Amniotic stem cell (primary cell): Measurements from ENCODE around the gene PRAMEF6.
"Not testable (repeated sequence)": the region's sequence is repeated elsewhere in the genome, so short reads cannot be mapped to it uniquely, and the experiment has no call there.

Experiments
- DNase-seq: peaks from one replicate; lab custom pipeline; 2025; lab: John Stamatoyannopoulos, UW

PRAMEF6 gene

DNA sequence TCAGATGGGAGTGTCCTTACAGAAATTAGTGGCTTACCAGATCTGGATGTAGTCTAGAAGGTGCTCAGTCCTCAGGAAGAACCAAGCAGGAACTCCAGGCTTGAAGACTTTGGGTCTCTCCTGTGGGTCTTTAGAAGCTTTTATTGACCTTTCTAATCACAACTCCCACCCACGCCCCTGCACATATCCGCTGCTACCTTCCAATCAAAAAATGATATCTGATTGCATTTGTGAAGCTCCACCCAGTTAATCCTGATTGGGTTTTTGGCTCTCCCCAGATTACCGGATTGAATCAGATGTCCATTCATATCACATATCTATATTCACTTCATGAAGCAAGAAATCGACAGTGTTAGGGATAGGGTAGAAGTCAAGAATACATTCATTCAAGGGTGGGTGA lies at the start of gene PRAMEF6:
Gene PRAMEF6, minus strand, starts transcription at position 101 of the 400 bp plus-strand sequence. CDS start 5,062 bp downstream, outside the sequence.
- not testable (repeated sequence) for DNase-seq

DNA sequence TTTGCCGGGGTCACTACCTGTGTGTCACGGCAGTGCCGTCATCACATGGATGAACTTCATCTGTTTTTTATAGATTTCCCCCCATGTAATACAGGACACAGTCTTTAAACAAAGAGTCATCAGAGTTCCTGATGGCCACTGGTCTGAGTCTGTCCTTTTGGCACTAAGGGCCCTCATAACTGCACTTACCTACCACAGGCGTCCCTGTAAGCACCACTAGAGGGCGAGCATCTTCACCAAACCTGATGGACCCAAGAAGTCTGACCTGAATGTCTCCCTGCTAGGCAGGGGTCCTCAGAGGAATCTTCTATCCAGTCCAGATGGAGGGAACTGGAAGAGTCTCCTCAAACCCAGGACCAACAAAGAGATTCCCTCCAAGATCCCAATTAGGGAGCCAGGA lies 23.0 kb downstream of the PRAMEF6 start:
- not testable (repeated sequence) for DNase-seq

DNA sequence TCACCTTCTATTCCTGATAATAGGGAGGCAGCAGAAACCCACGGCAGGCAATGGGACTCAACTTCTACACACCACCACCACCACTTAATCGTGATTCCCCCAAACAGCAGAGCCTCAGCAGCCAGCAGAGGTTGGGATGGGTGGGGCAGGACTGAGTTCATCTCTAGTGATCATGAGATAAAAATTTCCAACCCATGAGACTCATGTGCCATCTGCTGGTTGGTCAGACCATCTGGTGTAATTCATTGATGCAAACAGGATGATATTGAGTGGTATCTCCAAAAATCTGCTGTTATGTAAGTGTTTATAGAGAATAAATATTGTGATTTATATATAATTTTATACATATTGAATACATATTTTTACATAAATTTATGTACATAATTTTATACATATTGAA lies 25.6 kb downstream of the PRAMEF6 start:
- not testable (repeated sequence) for DNase-seq

DNA sequence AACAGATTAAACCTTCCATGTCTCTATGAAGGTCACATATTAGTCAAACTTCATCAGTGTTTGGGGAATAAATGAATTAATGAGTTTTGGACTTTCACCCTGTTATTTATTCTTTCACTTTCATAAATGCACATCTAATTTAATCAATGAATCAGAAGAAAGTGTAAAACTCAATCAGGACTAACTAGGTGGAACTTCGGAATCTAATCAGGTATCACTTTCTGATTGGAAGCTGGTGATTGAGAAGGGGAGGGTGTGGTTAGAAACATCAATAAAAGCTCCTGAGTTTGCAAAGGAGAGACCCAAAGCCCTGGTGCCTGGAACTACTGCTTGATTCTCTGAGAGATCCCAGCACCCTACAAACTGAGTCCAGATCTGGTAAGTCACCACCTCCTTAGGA lies 31.1 kb downstream of the PRAMEF6 start, which contains the start of gene PRAMEF7:
Gene PRAMEF7, plus strand, starts transcription at position 301 of the 400 bp plus-strand sequence. CDS start 1,083 bp downstream, outside the sequence.
- not testable (repeated sequence) for DNase-seq

DNA sequence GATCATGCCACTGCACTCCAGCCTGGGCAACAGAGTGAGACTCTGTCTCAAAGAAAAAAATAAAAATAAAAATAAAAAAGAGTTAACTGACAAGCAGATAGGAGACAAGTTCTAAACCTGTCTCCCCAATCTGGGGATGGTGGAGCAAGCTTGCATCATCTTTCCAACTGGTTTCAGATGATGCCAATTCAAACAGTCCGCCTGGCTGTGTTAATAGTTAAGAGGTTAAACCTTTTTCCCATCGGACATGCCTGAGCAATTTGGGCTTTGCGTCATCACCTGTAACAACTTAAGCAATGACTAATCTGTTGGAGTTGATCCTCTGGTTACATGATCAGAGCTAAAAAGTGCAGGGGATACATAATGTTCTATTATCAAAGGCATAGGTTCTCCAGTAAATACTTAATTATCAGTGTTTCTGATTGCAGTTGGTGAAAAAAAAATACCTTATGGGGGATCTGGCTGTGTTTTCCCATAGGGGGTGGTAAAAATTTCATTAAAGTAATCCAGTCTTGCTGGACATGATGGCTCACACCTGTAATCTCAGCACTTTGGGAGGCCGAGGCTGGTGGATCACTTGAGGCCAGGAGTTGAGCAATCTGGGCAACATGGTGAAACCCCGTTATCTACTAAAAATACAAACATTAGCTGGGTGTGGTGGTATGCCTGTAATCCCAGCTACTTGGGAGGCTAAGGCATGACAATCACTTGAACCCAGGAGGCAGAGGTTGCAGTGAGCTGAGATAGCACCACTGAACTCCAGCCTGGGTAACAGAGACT lies 43.4 kb downstream of the PRAMEF6 start:
- not testable (repeated sequence) for DNase-seq

DNA sequence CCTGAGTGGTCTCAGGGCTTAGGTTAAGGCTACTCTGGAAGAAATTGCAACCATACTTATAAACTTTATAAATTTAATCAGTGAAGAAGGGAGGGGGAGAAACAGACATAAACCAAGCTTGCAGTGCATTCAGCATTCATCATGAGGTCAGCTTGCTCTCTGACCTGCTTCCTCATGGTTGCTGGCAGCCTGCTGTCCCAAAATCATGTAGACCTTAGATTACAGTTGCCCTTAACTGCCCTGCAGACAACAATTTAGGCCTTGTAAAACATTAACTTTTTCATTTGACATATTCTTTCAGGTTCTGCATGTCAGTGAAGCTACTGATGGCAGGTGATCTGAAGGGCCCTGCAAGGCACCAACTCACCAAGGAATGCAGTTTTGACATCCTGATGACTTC lies 48.2 kb downstream of the PRAMEF6 start:
- not testable (repeated sequence) for DNase-seq

DNA sequence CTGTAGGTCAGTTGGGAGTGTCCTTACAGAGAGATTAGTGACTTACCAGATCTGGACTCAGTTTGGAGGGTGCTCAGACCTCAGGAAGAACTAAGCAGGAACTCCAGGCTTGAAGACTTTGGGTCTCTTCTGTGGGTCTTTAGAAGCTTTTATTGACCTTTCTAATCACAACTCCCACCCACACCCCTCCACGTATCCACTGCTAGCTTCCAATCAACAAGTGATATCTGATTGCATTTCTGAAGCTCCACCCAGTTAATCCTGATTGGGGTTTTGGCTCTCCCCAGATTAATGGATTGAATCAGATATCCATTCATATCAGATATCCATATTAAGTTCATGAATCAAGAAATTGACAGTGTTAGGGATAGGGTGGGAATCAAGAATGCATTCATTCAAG lies 49.2 kb downstream of the PRAMEF6 start, which contains the start of gene PRAMEF10:
Gene PRAMEF10, minus strand, starts transcription at position 101 of the 400 bp plus-strand sequence. CDS start 2,423 bp downstream, outside the sequence.
- DNase-seq = not testable (repeated sequence)
